8988T (cell line): ENCODE data around the gene ADGRG1.
"Not testable (repeated sequence)": the region's sequence is repeated elsewhere in the genome, so short reads cannot be mapped to it uniquely, and the experiment has no call there.

ENCODE experiments used
- DNase-seq: peaks from one replicate; pipeline ENCODE4 v3.0.0; 2011

Gene ADGRG1

DNA sequence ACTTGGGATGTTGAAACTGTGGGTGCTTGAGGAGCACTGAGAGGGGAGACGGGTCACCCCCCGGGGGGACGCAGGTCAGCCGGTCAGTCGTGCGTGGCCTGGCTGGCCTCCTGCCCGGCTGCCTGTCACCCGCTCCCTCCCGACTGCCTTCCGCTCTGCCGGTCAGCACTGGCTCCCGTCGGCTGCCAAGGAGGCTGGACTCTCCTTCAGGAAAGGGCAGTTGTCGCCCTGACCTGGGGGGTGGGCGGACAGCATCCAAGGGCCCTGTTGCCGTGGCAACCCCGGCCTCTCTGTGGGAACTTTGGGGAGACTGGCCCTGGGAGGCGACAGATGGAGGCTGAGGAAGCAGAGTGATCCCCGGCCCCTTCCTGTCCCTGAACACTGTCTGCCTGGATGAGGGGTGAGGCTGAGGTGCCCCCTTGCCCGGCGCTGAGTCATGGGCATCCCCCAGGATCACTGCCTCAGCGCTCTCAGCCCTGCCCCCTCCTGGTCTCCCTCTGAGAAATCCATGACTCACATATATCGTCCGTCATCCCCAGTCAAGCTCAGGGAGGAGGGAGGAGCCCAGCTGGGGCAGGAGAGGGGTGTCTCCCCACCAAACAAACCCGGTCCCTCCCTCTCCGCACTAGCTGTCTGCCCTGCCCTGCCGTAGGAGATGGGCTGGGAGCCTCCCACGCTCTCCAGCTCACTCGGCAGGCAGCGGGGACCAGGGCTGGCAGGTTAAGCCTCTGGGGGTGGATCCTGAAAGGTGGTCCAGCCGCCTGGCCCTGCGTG, at the start of gene ADGRG1:
Gene ADGRG1, plus strand, starts transcription at position 623 of the 774 bp plus-strand sequence. CDS start 21,658 bp downstream, outside the sequence.
- peak; percentile 92 for DNase-seq

DNA sequence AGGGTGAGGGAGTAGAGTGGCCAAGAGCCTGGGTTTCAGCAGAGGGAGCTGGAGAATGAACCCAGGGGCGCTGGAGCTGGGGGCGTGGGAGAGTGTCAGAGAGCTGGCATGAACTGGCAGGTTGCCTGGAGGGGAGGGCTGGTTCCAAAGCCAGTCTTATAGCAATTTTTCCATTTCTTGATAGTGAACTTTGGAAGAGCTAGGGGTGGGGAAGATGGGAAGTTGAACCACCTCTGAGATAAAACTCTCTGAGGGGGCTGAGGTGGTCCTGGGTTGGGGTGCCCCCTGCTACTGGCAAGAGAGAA, 49.1 kb upstream of the ADGRG1 start:
- no peak for DNase-seq

DNA sequence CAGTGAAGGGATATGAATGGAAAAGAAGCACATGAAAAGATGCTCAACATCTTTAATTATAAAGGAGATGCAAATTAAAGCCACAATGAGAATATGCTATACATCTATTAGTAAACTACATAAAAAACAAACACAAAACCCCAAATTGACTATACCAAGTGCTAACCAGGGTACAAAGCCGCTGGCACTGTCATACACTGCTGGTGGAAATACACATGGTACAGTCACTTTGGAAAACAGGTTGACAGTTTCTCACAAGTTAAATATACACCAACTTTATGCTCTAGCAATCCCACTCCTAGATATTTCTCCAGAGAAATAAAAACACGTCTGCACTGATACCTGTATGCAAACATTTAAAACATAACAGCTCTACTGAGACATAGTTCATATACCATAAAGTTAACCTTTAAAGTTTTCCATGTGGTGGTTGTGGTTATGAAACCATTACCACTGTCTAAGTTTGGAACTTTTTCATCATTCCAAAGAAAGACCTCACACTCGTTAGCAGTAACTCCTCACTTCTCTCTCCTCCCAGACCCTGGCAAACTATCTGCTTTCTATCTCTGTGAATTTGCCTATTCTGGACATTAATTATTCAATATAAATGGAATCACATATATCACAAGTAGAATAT, 43.3 kb upstream of the ADGRG1 start:
- no peak for DNase-seq

DNA sequence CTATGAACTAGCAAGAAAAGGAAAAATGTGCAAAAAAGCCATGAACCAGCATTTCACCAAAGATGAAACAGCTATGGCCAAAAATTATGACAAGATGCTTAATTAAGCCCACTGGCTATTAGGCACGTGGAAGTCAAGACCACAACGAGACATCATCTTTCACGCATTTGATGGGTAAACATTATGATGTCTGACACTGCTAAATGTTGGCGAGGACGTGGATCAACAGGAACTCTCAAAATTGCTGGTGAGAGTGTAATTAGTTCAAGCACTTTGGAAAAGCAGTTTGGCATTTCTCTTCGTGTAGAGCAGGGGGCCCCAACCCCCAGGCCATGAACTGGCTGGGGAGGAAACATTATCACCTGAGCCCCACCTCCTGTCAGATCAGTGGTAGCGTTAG, 39.6 kb upstream of the ADGRG1 start:
- no peak for DNase-seq

DNA sequence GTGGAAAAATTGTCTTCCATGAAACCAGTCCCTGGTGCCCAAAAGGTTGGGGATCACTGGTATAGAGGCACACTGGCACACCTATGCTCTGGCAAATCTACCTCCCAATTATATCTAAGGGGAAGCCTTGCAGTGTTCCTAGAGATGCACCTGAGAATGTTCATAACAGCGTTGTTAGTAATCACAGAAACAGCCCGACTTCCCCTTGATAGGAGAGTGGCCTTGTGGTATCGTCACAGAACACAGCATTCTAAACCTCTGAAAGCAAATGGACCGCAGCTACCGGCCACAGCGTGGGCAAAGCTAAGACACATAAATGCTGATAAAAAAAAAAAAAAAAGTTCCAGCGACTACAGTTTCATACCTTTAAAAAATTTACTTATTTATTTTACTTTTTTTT, 39.1 kb upstream of the ADGRG1 start:
- no peak for DNase-seq

DNA sequence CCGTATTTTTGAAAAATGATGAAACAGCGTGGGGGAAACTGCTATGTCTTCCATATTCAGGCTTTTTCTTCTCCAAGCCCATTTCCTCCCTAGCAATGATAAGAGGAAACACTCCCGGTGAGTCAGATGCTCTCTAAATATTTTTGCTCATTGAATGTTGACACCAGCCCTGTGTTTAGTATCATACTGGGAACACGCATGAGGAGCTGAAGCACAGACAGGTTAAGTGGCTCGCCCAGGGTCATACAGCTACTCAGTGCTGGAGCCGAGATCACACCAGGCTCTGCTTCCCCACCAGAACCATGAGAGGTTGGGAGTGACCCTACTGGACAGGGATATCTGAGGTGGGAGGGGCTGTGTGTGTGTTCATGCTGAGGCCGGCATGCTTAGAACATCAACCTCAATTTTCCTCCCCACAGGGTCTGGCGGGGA, 37.8 kb upstream of the ADGRG1 start:
- no peak for DNase-seq

DNA sequence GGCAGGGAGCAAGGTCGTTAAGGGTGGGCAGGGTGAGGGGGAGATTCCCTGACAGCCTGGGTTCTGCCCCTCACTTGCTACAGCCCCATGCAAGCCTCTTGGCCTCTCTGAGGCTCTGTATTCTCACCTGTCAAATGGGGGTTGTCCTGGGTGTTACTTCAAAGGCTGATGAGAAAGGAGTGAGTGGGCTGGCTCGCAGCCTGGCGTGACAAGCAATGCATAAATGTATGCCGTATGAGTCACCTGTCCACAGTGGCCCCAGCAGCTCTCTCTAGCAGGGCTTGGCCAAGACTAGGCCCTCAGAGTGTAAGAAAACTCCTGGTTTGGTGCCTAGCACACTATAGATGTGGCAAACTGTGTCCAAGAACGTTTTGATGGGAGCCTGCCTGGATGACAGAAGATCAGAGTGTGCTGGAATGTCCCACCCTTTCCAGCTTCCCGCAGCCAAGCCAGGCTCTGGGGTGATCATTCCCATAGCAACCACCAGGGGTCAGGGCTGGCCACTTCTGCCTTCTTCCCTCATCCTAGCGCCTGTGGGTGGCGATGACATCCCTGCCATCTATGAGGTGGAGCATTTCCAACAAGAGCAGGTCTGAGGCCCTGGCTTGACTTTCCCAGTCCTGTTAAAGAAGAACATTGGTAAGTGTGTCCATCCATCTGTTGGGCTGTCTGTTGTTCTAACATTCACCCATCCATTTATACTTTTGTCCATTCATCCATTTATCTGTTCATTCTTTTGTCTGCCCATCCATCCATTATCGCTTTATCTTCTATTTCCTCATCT, 37.2 kb upstream of the ADGRG1 start:
- peak; percentile 66 for DNase-seq

DNA sequence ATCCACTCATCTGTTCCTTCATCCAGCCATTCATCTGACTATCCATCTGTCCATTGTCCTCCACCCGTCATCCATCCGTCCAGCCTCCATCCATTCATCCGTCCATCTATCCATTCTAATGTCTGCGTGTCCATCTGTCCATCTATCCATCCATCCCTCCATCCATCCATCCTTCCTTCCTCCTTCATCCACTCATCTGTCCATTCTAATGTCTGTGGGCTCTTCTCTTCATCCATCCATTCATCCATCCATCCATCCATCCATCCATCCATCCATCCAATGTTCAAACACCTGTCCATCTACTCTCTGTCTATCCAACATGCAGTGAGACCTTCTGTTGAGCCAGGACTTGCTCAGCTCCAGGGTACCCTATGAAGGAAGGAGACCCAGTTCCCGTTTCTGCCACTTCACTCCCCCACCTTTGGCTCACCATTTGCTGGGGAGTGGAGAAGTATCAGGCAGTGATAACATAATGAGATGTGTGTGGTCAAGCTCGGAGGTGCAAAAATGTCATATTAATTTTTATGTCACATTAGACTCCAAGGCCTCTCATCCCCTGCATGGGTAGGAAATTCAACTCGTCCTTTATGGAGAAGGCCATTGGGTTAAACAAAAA, 36.5 kb upstream of the ADGRG1 start:
- DNase-seq = no peak

DNA sequence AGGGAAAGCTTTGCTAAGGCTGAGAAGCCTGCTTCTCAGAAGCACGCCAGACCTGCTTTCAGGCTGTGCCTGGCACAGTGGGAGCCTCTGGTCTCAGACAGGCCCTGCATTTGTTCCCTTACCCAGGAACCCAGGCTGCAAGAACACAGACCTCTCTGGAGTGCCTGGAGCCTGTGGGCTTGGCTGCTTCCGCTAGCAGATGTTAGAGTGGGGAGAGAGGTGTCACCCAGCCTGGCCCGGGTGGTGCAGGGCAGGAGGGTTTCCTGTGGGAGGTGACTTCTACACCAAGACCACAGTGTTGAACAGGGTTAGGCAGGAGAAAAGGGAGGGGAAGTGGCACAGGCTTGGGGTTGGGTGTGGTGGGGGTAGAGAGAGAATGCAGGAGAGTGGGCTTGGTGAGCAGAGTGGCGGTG, 35.8 kb upstream of the ADGRG1 start:
- DNase-seq = no peak

DNA sequence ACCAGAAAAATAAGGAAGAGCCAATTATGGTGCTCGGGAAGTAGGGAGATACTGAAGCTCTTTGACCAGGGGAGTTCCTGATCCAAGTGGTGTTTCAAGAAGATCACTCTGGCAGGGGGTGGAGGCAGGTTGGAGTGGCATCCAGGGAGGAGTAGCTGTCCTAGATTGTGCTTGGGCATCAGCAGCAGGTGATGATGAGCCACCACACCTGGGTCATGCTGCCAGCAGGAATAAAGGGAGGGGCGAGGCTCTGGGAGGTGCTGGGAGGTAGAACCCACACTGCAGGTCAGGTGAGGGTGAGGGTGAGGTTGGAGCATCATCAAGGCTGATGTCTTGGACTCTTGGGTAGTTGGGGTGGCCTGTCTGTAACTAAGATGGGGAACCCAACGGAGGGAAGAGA, 35.4 kb upstream of the ADGRG1 start:
- no peak for DNase-seq

DNA sequence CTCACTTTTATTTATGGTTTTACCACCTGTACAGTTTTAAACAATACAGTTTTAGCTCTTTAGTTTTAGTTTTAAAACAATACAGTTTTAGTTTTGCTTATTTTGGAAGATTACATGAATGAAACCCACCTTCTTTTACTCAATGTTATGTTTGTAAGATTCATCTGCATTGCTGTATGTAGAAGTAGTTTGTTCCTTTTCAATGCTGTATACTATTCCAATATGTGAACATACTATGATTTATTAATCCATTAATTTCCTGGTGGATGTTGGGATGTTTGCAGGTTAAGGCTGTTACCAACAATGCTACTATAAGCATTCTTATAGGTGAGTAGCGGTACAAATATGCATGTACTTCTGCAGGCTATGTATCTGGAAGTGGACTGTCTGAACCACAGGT, 34.4 kb upstream of the ADGRG1 start:
- no peak for DNase-seq

DNA sequence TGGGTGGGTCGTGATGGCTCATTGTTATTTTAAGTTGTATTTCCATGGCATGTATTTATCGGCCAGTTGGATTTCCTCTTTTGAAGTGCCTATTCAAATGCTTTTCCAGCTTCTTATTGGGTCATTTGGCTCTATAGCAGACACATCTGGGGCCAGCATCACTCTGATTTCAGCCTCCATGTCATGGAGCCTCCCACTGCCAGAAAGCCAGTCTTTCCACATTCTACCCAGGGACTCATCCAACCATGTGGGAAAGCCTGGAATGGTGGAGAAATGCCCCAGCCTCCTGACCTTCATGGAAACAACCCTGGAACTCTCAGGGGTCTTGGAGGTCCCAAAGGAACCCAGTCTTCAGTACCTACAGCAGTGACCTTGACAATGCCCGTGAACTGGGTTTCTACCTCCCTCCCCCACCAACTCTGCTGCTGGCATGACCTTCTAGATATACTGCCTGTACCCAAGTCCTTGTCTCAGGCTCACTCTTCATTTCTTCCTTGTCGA, 33.8 kb upstream of the ADGRG1 start:
- no peak for DNase-seq

DNA sequence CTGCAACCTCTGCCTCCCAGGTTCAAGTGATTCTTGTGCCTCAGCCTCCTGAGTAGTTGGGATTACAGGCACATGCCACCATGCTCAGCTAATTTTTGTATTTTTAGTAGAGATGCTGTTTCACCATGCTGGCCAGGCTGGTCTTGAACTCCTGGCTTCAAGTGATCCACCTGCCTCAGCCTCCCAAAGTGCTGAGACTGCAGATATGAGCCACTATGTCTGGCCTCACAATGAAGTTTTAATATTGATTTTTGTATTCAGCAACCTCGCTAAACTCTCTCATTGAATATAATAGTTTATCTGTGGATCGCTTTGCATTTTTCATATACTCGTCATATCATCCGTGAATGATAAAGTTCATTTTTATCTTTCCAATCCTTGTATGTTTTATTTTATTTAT, 32.2 kb upstream of the ADGRG1 start:
- DNase-seq = not testable (repeated sequence)

DNA sequence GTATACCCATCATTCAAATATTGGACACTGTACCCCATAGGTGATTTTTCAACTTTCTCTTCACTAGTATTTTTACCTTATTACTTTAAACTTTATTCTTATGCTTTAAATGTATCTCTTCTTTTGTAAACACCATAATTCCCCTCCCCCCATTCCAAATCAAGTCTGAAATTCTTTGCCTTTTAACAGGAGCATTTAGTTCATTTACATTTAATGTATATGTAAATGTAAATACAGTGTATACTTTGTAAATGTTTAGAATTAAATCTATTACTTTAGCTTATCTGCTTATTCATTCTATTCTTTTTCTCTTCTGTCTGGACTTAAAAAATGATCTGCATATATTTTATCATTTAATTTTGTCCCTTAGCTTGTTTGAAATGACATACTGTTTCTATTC, 30.0 kb upstream of the ADGRG1 start:
- DNase-seq = no peak

DNA sequence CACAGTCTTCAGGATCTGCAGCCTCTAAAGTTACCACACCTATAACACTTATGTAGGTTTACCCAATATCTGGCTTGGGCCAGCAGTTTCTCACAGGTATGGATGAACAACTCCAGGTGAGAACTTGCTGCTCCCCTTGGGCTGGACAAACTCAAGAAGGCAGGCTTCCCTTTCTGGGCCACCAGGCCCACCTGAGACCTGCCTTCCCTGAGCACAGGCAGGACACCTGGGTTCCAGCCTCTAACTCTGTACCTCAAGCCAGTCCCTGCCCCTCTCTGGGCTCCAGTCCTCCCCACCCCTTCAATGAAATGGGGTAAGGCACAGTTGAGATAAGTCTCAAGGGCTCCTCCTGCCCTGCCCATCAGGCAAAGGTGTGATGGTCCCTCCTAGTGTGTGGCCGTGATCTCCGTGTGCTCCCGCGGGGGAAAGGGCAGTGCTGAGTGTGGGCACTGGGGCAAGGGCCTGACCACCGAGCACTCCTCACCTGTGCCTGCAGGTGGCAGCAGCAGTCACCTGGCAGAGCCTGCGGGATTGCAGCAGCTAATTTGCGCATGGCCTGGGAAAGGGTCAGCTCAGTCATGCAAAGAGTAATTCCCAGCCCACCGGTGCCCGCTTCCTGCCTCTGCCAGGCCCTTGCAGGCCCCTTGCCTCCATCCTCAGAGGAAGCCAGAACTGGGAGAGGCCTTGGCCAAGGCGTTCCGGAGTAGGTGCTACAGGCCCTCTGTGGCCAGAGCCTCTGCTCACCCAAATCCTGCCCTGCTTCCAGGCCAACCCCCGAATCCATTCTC, 28.2 kb upstream of the ADGRG1 start:
- DNase-seq = no peak

DNA sequence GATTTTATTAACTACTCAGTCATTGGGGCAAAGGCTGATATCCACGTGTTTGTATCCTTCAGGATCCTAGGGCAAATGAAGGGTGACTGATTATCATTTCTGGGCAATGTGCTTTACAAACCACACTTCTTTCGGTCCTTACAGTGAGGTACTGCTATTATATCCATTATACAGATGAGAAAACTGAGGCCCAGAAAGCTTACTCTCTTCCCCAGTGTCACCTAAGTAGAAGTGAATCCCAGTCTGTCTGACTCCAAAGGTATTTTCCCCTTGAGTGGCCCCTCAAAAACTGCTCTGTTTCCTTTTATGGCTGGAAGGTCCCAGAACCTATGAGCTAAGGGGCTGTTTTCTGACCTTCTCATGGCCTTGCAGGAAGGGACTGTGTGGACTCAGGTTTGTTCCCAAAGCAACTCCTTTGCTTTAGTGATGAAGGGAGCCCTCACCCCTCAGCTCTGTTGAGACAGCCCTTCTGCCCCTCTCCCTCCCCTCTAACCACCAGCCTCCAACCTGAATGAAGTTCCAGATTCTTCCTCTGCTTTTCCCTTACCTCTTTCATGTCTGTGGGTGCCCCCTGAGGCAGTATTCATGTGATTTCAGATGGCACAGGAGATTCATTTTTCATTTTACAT, 27.4 kb upstream of the ADGRG1 start:
- DNase-seq = no peak

DNA sequence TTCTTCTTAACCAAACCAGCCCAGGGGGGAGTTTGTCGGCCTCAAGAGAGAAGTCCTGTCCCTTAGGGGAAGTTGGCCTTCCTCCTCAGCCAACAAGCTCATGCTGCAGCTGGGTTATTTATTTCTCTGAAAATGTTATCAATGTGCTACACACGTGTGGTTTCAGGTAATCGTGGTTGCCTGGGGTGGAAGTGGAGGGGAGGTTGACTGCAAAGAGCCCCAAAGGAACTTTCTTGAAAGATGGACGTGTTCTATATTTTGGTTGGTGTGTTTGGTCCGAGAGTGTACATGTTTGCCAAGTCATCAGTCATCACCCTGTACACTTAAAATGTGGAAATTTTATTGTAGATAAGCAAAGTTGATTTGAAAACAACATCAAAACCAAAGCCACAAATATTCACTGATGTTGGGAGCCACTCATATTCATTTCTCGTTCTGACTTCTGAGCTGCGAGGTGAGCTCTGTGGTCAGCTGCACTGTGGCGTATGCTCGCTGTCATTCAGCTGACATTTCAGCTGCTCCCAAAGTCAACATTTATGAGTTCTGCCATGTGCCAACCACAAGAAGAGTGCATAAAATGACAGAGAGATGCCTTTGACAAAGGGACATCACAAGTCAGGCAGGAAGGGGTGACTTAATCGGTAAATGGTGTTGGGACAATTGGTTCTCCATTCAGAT, 26.5 kb upstream of the ADGRG1 start:
- no peak for DNase-seq

DNA sequence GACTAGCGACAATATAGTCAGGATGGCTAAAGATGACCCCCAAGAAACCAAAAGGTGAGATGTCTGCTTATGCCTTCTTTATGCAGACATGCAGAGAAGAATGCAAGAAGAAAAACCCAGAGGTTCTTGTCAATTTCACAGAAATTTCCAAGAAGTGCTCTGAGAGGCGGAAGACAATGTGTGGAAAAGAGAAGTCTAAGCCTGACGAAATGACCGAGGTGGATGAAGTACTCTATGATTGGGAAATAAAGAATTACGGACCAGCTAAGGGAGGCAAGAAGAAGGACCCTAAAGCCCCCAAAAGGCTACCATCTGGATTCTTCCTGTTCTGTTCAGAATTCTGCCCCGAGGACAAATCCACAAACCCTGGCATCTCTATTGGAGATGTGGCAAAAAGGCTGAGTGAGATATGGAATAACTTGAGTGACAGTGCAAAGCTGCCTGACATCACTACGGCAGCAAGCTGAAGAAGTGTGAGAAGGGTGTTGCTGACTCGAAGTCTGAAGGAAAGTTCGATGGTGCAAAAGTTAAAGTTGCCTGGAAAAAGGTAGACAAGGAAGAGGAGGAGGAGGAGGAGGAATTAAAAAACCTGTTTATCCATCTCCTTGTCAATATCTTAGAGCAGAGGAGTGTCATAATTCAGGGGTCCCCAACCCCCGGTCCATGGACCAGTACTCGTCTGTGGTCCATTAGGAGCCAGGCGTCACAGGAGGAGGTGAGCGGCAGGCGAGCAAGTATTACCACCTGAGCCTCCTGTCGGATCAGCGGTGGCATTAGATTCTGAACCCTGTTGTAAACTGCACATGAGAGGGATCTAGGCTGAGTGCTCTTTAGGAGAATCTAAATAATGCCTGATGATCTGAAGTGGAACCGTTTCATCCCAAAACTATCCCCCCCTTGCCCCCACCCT, 25.1 kb upstream of the ADGRG1 start:
- no peak for DNase-seq

DNA sequence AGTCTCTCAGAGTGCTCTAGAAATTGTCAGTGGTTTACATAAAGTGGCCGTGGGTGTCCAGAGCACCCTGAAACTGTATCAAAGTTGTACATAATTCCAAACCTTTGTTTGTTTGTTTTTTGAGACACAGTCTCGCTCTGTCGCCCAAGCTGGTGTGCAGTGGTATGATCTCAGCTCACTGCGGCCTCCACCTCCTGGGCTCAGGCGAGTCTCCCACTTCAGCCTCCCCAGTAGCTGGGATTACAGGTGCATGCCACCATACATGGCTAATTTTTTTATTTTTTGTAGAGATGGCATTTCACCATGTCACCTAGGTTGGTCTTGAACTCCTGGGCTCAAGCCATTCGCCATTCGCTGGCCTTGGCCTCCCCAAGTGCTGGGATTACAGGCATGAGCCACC, 24.3 kb upstream of the ADGRG1 start:
- DNase-seq = no peak

DNA sequence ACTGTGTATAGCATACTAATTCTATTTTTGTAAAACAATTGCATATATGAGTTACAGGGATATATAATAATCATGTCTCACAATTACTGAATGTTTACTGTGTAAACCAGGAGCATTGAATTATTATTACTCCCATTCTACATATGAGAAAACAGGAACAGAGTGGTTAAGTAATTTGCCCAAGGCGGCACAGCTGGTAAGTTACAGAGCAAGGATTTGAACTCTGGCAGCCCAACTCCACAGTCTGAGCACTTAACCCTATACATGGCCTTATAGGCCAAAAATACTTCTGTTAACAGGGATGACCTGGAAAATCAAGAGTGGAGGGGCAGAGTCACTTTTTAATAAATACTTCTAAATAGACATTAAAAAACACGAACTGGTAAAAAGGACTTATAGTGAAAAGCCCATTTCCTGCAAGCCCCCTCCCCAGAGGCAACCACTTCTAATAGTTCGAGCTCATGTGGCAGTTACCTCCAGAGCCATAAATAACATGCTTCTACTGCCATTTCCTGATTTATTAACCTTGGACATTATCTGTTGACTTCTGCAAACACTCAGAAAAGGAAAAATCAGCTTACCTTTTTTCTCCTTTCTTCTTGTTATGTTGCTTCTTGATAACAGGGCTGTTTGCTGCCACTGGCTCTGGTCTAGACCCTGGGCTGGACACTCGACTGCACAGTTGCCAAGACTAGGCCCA, 22.1 kb upstream of the ADGRG1 start:
- DNase-seq = no peak
